HEK293T (cell line): ENCODE results near the gene BORCS8.

Source experiments
- FOXA1 ChIP-seq: fragments of 450-650 bp; IDR thresholded peaks from 2 replicates; pipeline ENCODE4 v1.6.1; 2016; ENCODE audit warnings: mild to moderate bottlenecking
- FOXM1 ChIP-seq: fragments of 450-650 bp; IDR thresholded peaks from 2 replicates; pipeline ENCODE4 v1.6.1; 2017; ENCODE audit warnings: mild to moderate bottlenecking, borderline replicate concordance
- TARDBP ChIP-seq: fragments of 450-650 bp; IDR thresholded peaks from 2 replicates; pipeline ENCODE4 v1.6.1; 2016

- TF ChIP-seq FOXA1 (no peak), FOXM1 (no peak), TARDBP (no peak)
Measured at GRCh38 chr19:19159534-19159933, 32.4 kb downstream of the BORCS8 start.
